HG02852 (cell line): ENCODE data around the gene DDX47.

ENCODE experiments used
- ATAC-seq: cut with Tn5 transposase; IDR thresholded peaks from one replicate; pipeline ENCODE4 v1.9.1; 2021; ENCODE audit warnings: mild to moderate bottlenecking, moderate library complexity; ENCODE audit not compliant: unreplicated experiment

DDX47 gene

DNA sequence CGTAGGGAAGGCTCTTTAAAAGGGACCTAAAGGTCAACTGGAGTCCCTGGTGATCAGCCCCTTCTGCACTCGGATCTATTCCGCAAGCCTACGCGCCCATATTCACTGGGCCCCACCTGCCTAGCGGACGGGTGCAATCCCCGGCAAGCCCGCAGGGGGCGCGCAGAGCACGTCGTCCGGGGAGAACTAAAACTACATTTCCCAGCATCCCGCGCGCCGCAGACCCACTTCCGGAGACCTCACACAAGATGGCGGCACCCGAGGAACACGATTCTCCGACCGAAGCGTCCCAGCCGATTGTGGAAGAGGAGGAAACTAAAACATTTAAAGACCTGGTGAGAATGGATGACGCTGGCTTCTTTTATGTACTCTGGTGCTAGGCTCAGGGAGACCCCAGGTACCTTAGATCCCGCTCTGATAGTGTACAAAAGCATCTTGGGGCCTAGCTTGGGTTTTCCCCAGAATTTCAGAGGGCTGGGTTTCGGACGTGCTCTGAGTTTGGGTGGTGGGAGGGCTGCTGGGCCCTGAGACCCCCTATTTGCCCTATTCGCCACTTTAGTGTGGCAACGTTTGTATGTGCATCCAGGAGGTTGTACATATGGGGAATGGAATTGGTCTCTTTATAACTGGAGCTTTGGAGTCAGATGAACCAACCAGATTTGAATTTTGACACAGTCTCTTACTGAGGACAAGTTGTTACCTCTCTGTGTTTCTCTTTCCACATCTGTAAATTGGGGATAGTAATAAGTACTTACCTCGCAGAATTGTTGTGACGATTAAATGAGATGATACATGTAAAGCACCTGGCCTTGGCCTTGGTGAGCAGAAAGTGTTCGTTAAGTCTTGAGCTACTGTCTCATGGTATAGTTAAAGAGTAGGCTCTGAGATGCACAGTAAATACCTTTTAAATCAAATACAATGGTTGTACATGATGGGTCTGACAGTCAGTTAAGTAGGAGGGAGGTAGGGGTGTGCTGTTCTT, at the start of gene DDX47:
DDX47 (plus strand) TSS at position 227 of the 982 bp plus-strand sequence; CDS start at position 249, 22 bp downstream.
- ATAC-seq = peak; percentile 83

DNA sequence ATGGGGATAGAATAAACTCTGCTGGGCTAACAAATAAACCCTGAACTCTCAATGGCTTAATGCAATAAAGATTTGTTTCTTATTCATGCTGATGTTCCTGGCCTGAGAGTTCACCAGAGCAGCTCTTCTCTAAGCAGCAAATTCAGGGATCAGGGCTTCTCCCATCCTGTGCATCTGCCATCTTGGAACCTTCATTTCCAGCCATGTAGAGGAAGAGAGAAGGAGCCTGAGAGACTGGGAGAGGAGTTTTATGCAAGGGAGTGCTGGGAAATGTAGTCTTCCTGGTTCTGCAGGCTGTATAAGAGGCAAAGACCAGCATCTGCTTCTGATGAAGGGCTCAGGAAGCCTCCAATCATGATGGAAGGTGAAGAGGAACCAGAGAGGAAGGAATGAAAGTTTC, 48.3 kb upstream of the DDX47 start:
- no peak for ATAC-seq

DNA sequence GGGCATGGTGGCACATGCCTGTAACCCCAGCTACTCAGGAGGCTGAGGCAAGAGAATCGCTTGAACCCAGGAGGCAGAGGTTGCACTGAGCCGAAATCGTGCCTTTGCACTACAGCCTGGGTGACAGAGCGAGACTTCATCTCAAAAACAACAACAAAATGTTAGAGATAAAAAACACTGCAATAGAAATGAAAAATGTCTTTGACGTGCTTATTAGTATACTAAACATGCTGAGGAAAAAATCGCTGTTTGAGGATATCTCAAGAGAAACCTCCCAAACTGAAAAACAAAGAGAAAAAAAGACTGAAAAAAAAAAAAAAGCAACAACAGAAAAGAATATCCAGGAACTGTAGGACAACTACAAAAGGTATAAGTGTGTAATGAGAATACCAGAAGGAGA, 42.9 kb upstream of the DDX47 start:
- ATAC-seq = no peak

DNA sequence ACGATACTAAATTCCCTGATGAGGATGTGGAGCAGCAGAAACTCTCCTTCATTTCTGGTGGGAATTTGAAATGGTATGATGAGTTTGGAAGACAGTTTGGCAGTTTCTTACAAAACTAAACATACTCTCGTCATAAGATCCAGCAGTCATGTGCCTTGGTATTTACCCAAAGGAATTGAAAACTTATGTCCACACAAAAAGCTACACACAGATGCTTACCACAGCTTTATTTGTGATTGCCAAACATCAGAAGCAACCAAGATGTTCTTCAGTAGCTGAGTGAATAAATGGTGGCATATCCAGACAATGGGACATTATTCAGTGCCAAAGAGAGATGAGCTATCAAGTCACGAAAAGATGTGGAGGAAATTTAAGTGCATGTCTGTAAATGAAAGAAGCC, 38.4 kb upstream of the DDX47 start:
- ATAC-seq = no peak

DNA sequence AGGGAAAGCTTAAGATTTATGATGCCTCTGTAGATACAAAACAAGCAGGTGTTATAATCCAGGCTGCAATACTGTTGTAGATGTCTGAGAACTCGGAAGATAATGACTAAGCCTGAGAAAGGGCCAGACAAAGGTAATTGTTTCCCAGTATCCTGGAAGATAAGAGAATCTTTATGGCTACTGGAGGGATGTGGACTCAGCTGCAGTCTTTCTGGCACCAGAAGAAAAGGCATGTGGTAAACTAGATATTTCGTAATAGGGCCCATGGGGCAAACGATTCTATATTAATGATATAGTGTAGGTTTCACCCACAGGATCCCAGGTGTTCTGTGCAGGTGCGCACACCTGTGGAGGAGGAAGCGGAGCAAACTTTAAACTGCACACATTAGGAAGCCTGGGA, 36.9 kb upstream of the DDX47 start:
- no peak for ATAC-seq

DNA sequence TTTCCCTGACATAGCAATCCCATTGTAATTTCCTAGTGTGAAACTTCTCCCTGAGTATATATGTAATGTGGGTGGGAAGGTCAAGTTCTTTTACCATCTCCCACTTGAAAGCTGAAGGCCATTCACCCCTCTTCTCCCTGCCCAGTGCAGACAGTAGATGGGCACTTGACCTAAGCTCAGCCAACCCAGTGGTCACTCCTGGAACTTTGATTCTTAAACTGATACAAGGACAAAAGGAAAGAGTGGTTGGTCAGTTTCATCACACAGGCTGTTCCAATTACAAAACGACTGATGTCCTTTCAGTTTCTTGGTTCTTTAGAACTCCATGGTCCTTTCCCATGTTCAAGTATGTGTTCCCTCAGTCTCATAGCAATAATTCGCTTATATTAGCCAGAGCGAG, 36.1 kb upstream of the DDX47 start:
- ATAC-seq = no peak

DNA sequence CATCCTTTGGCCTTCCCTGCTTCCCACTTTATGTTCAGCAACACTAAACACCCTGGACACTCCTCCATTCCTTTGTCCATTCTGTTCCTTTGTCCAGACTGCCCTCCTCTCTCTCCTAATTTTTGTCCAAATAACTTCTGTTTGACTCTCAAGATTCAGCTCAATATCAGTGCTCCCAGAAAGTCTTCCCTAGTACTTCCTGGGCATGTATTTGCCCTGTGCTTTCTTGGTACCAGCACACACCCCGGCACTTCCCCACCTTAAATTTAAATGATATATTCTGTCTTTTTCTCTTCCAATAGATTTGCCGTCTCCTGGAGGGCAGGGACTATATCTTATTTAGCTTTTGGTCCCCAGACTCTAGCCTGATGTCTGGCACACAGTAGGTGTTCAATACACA, 34.1 kb upstream of the DDX47 start:
- no peak for ATAC-seq

DNA sequence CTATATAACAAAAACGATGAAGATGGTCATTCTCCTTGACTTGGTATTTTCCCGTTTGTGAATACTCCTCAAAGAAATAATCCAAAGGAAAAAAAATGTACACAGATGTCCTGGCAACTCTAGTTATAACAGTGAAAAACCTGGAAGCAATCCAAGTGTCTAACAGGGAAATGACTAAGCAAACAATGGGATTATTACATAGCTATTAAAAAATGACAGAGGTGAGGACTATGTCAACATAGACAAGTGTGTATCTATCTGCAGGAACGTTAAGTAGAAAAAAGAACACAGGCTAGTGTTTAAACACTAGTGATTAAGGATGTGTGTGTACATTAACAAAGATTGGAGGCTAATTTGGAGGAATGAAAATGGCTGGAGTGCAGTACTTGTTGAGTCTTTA, 33.6 kb upstream of the DDX47 start:
- no peak for ATAC-seq

DNA sequence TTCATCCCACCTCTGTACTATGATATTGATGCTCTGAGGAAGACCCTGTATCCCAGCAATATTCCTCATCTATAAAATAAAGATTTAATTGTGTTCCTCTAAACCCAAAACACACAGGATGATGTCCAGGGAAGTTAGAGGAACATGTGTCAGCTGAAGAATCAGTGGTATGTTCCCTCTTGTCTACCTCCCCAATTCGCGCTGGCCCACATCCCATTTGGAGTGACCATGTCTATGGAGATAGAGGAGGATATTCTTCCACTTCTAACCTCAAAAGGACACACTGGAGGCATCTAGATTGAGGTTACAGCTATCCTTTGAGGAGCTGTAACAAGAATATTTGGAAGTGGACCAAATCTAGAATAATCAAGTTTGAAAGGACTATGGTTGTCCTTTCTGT, 29.0 kb upstream of the DDX47 start:
- ATAC-seq = no peak

DNA sequence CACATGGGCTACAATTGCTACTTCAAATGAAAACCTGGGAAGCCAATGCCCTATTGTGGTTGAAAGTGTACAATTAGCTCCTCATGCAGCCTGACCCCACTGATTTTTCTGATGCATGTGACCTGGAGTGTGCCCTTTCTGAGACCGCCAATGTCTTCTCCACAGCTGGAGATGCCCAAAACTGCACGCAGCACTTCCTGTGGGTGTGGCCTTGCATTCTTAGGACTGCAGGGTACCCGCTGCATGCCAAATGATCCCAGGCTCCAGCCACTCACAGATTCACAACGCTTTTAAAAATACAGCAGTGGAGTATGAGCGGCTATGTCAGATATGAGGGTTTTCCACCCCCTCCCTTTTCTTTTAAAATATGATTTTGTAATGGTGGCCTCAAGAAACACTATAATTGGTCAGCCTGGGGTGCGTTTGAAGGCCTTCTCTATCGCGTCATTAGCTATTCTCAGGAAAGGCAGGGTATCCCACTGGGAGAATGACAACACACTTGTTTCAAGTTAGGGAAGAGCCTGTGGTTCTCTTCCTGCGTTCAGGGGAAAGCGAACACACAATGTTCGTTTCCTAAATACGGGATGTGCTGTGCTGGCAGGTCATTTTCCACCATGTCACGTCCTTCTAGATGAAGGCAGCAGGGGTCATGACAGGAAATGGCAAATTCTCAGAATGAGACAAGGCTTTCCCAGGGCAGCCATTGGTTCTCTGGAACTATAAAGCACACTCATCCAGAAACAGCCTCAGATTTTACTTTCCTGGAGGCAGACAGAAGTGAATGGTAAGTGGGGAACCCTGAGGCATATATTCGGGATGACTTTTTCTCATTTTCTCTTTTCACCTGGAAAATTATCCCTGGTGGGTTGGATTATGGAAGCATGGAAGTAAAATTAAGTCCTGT, 28.0 kb upstream of the DDX47 start, which contains the start of gene APOLD1:
APOLD1 (plus strand) TSS at position 749 of the 904 bp plus-strand sequence; CDS start at position 782, 33 bp downstream.
- no peak for ATAC-seq

DNA sequence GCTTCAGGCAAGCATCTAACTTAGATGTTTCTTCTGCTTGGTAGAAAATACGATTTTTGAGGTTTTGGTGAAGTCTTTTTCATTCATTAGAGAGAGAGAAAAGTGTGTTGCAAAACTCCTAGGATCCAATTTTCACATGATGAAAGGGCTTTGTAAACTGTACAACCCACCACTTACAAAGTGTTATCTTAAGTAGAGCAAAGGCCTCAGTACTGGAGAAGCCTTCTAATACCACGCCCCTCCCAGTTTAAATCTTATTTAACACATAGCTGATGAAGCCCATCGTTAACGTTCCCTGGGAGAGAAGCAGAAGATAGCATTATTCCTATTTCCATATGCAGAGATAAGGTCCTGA, 26.8 kb upstream of the DDX47 start:
- ATAC-seq = peak; percentile 27

DNA sequence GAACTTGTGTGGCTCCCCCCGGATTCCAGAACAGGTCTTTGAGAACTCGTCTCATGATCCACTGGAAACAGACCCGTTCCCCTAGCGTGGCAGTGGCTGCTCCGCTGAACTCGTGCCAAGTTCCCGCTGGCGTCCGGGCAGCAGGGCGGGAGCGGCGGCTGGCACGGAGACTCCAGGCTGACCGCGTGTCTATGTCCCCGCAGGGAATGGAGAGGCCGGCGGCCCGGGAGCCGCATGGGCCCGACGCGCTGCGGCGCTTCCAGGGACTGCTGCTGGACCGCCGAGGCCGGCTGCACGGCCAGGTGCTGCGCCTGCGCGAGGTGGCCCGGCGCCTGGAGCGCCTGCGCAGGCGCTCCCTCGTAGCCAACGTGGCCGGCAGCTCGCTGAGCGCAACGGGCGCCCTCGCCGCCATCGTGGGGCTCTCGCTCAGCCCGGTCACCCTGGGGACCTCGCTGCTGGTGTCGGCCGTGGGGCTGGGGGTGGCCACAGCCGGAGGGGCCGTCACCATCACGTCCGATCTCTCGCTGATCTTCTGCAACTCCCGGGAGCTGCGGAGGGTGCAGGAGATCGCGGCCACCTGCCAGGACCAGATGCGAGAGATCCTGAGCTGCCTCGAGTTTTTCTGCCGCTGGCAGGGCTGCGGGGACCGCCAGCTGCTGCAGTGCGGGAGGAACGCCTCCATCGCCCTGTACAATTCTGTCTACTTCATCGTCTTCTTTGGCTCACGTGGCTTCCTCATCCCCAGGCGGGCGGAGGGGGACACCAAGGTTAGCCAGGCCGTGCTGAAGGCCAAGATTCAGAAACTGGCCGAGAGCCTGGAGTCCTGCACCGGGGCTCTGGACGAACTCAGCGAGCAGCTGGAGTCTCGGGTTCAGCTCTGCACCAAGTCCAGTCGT, 26.2 kb upstream of the DDX47 start:
- ATAC-seq = peak; percentile 81

DNA sequence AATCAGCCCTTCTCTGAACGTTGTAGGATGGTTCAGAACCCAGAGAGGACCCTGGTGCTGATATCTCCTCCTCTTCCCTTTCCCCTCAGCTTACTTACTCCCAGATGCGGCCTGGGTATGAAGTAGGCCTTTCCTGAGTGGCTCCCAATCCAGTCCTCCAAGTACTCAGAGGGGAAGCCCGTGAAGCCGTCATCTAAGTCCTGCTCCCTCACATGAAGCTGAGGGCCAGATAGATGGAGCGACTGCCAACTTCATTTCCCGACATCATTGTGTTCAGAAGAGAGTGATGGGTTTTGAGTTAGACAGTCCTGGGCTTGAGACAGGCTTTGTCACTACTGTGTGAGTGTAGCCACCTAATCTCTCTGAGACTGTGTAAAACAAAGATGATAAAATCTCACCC, 25.0 kb upstream of the DDX47 start:
- no peak for ATAC-seq

DNA sequence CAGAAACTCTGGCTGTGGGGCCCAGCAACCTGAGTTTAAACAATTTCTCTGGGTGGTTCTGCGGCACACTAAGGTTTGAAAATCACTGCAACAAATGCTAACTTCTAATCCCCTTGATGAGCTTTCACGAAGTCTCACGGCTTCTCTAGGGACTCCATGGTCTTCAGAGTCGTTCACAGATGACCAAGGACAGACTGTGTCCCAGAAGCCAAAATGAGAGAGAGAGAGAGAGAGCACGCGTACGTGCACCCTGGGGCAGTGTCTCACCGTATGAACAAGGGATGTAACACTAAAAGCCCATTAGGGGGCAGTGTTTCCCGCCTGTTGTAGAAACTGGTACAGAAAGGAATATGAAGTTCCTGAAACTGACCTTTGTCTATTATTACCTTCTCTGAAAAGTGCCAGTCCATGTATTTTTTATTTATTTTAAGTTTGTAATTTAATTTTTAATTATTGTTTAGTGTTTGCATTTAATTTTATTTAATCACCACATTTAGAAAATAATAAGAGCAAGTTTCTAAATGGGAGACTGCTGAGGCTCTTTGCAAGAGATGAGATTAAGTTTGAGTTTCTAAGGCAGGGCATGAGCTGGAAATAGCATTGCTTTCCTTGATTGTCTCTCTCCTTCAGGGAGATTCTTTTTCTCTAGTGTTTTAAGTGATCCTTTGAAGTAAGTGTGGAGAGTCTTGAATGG, 24.3 kb upstream of the DDX47 start:
- ATAC-seq = peak; percentile 49

DNA sequence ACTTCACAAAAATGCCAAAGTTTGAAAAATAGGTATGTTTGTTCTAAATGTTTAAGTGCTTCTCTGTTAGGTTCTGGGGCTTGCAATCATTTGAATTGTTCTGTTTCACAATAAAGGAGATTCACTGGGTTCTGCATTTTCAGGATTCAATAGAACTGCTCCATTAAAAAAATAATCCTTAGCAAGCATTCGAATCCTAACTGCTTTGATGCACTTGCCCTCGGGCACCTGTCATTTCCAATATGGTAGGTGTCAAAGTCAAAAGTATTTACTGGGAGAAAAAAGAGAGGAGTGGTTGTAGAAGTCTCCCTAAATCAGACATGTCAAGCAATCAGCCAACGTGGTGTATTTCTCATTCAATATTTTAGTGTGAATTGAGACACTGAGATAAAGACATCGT, 22.2 kb upstream of the DDX47 start:
- ATAC-seq = no peak

DNA sequence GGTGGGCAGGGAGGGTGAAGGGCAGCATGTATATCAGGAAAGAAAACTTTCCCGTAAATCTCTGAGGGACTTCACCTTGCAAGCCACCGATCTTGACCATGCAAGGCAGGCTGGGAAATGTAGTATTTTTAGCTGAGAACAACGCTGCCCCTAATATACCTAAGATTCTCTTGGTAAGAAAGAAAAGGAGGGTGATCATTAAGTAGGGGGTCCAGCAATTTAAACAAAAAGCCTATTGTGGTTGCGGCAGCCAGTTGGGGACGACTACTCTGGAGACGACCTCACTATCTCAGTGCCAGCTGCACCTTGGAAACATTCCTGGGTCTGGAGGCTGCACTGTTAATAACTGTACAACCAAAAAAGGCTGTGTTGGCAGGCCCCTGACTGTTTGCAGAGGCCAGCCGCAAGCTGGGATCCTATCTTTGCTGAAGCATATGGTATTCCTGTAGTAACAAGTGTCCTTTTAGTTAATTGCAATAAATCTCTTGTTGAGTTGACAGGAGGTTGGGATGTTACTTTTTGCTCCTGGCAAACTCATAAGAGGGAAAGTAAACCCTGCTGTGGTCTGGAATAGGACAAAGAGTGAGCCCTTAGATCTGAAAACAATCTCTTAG, 21.3 kb upstream of the DDX47 start:
- ATAC-seq = no peak

DNA sequence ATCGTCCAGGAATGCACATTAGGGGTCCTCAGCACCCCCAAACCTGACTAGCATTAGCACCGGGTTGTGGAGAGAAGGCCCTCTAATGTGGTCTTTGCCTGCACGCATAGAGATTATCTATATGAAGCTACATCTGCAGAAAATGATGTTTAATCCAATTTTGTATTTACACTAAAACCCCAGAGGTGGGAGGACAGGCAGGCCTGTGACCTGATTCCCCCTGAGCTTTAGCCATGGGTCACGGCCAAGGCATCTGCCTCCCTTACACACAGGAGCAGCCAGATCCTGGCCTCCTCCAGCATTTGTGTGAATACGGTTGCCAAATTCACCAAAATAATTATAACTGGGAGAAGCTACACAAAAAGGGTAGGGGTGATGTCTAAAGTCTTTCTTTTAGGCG, 20.7 kb upstream of the DDX47 start:
- no peak for ATAC-seq

DNA sequence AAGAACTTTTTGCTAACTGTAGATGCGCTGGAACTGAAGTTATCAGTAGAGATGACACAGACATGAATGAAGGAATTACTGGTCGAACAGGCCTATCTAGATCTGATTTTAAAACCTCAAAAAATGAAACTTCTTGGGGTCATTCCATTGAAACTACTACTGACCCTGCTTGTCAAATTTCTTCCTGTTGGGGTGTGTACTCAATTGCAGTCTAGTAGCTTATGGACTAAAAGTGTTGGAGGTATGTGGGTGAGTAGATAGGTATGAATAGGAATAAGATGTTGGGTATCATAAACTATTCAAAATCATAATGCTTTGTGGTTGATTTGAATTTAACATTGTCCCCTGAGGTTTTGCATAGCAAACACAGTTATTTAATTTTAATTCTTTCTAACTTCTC, 18.5 kb upstream of the DDX47 start:
- ATAC-seq = no peak

DNA sequence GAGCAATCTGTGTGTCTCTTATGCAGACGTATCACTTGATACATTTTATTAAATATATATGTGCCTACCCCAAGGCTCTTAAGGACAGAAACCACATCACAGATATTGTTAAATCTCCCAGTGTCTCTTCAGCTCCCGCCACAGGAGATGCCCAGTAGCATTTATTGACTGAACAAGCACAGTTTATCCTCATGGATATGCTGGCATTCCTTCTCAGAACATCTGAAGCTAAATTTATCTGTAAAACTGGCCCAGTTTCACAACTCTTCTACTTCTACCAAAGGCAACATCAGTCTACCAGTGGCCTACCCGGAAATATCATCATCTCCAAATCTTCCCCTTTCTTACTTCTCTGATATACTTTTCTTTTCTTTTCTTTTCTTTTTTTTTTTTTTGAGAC, 17.0 kb upstream of the DDX47 start:
- ATAC-seq = no peak
